Trophoblast cell (in vitro differentiated cells and primary cell): Measurements from ENCODE around the gene CARS1.

Source experiments
- DNase-seq, 2 donors: peaks; one replicate each; pipeline ENCODE4 v3.0.0-alpha.2; 2016
- H2AFZ ChIP-seq: 2 replicates; pipeline ENCODE4 v1.6.1; 2013; ENCODE audit warnings: low read length, moderate library complexity, mild to moderate bottlenecking; ENCODE audit not compliant: insufficient read depth, poor library complexity
- H2AK5ac ChIP-seq: 2 replicates; pipeline ENCODE4 v1.6.1; 2013; ENCODE audit warnings: mild to moderate bottlenecking, low read length
- H2BK120ac ChIP-seq: 2 replicates; pipeline ENCODE4 v1.6.1; 2013; ENCODE audit warnings: low read length, mild to moderate bottlenecking, moderate library complexity; ENCODE audit not compliant: insufficient read depth, poor library complexity
- H2BK12ac ChIP-seq: 2 replicates; pipeline ENCODE4 v1.6.1; 2013; ENCODE audit warnings: mild to moderate bottlenecking, low read length, moderate library complexity
- H2BK5ac ChIP-seq: 2 replicates; pipeline ENCODE4 v1.6.1; 2013; ENCODE audit warnings: low read length, low read depth, moderate library complexity, mild to moderate bottlenecking; ENCODE audit not compliant: poor library complexity
- H3K14ac ChIP-seq: 2 replicates; pipeline ENCODE4 v1.6.1; 2013; ENCODE audit warnings: mild to moderate bottlenecking, low read length
- H3K18ac ChIP-seq: 2 replicates; pipeline ENCODE4 v1.6.1; 2013; ENCODE audit warnings: mild to moderate bottlenecking, low read length
- H3K23ac ChIP-seq: 2 replicates; pipeline ENCODE4 v1.6.1; 2013; ENCODE audit warnings: low read length
- H3K27ac ChIP-seq: 2 replicates; pipeline ENCODE4 v1.5.1; 2013; ENCODE audit warnings: low read depth, mild to moderate bottlenecking, inconsistent platforms, low read length, moderate library complexity
- H3K27me3 ChIP-seq: 2 replicates; pipeline ENCODE4 v1.6.1; 2013; ENCODE audit warnings: inconsistent platforms, mild to moderate bottlenecking, low read length, moderate library complexity; ENCODE audit not compliant: insufficient read depth
- H3K36me3 ChIP-seq, 2 experiments: 1 replicate in 1 of 2; 2 replicates in 1 of 2; pipeline ENCODE4 v1.6.1; 2013; ENCODE audit warnings: low read length in 2 of 2, mild to moderate bottlenecking in 2 of 2, moderate library complexity in 1 of 2; ENCODE audit not compliant: insufficient read depth in 2 of 2, control insufficient read depth in 1 of 2
- H3K4ac ChIP-seq: 2 replicates; pipeline ENCODE4 v1.6.1; 2013; ENCODE audit warnings: low read depth, mild to moderate bottlenecking, low read length, moderate library complexity
- H3K4me1 ChIP-seq, 2 experiments: 1 replicate in 1 of 2; 2 replicates in 1 of 2; pipeline ENCODE4 v1.6.1; 2013; ENCODE audit warnings: low read length in 2 of 2, mild to moderate bottlenecking in 2 of 2, moderate library complexity in 1 of 2; ENCODE audit not compliant: insufficient read depth in 2 of 2, control insufficient read depth in 1 of 2
- H3K4me2 ChIP-seq: 2 replicates; pipeline ENCODE4 v1.6.1; 2013; ENCODE audit warnings: inconsistent platforms, mild to moderate bottlenecking, low read length, moderate library complexity
- H3K4me3 ChIP-seq: 2 replicates; pipeline ENCODE4 v1.5.1; 2013; ENCODE audit warnings: mild to moderate bottlenecking, low read depth, low read length, inconsistent platforms
- H3K79me1 ChIP-seq: one replicate; pipeline ENCODE4 v1.6.1; 2013; ENCODE audit warnings: low read length
- H3K79me2 ChIP-seq: 2 replicates; pipeline ENCODE4 v1.6.1; 2013; ENCODE audit warnings: low read length, mild to moderate bottlenecking; ENCODE audit not compliant: control insufficient read depth, insufficient read depth, poor library complexity
- H3K9ac ChIP-seq: 2 replicates; pipeline ENCODE4 v1.6.1; 2013; ENCODE audit warnings: mild to moderate bottlenecking, low read length
- H3K9me3 ChIP-seq: 2 replicates; pipeline ENCODE4 v1.6.1; 2013; ENCODE audit warnings: low read depth, mild to moderate bottlenecking, control low read depth, inconsistent platforms, low read length; ENCODE audit not compliant: insufficient read depth
- H4K12ac ChIP-seq: 2 replicates; pipeline ENCODE4 v1.6.1; 2013; ENCODE audit warnings: low read depth, mild to moderate bottlenecking, low read length, moderate library complexity
- H4K8ac ChIP-seq: 2 replicates; pipeline ENCODE4 v1.6.1; 2013; ENCODE audit warnings: low read depth, mild to moderate bottlenecking, low read length, moderate library complexity
- H4K91ac ChIP-seq: one replicate; pipeline ENCODE4 v1.6.1; 2013; ENCODE audit warnings: low read depth, mild to moderate bottlenecking, low read length, moderate library complexity
- WGBS: extraction: QIAGEN DNeasy Blood & Tissue Kit; methylation state at CpG from one replicate; pipeline ENCODE4 v1.1.7; 2013; ENCODE audit warnings: missing lambda C conversion rate; ENCODE audit not compliant: insufficient read length, insufficient coverage; ENCODE audit errors: extremely low coverage; 5-methylcytosine and 5-hydroxymethylcytosine counted together

The CARS1 gene

DNA sequence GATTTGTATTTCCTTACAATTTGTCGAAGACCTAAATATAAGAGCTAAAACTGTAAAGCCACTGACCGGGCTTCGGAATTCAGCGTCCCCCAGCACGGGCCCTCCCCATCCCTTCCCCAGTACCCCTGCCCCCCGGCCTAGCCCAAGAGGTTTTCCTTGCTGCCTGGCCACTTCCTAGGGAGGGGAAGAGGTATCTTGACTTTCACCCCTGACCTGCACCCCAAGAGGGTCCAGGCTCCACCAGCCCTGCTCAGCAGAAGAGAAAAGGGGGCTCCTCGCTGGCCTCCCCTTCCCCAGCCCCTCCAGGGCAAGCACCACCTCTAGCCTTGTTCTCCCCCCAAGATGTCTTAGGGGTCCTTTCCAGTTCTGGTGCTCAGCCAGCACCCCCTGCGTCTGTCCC is 26.1 kb upstream of the CARS1 start:
- Histone ChIP-seq H3K36me3 (peaks cover 2 to 9% of the 10 kb centered on the region in 2 experiments), H3K79me2 (no peaks in the 10 kb centered on the region), H3K14ac (no peak overlapping the region), H3K27me3 (no peaks in the 10 kb centered on the region), H3K79me1 (no peaks in the 10 kb centered on the region), H2BK120ac (no peak overlapping the region), H4K8ac (no peak overlapping the region), H2AFZ (no peak overlapping the region), H3K4me2 (no peak overlapping the region), H3K18ac (no peak overlapping the region), H3K4me3 (no peak overlapping the region), H2AK5ac (no peak overlapping the region), H3K23ac (no peak overlapping the region), H4K91ac (no peak overlapping the region), H4K12ac (no peak overlapping the region), H3K4me1 (peaks cover 3% of the 10 kb centered on the region in 2 experiments), H3K4ac (no peak overlapping the region), H3K9me3 (peaks cover 3% of the 10 kb centered on the region), H3K9ac (peak overlapping the region; percentile 28), H3K27ac (no peak overlapping the region), H2BK5ac (no peak overlapping the region), H2BK12ac (no peak overlapping the region)
- no peak for DNase-seq
- WGBS: no CpG with 5 or more reads among the region's 8 CpGs

DNA sequence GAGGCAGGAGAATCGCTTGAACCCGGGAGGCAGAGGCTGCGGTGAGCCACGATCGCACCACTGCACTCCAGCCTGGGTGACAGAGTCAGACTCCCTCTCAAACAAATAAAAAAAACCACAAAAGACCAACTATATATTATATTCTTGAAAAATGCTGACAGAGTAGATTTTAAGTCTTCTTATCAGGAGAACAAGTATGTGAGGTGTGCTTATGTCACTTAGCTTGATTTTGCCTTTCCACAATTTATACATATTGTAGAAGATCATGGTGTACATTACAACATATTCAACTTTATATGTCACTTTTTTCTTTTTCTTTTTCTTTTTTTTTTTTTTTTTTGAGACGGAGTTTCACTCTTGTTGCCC is 24.1 kb upstream of the CARS1 start:
- no peaks in the 10 kb centered on the region for H3K79me1 ChIP-seq
- H3K27me3 ChIP-seq: no peaks in the 10 kb centered on the region
- no peak overlapping the region for H4K12ac ChIP-seq
- WGBS: no CpG with 5 or more reads among the region's 6 CpGs
- no peak overlapping the region for H3K23ac ChIP-seq
- H3K4me3 ChIP-seq: no peak overlapping the region
- no peak overlapping the region for H4K91ac ChIP-seq
- H3K14ac ChIP-seq: no peak overlapping the region
- no peak overlapping the region for H2AK5ac ChIP-seq
- H3K79me2 ChIP-seq: no peaks in the 10 kb centered on the region
- no peaks in the 10 kb centered on the region for H3K36me3 ChIP-seq
- no peak overlapping the region for H3K27ac ChIP-seq
- no peak overlapping the region for H2BK5ac ChIP-seq
- H4K8ac ChIP-seq: no peak overlapping the region
- no peak overlapping the region for H3K4me2 ChIP-seq
- H2BK120ac ChIP-seq: no peak overlapping the region
- no peak overlapping the region for H3K9ac ChIP-seq
- H3K18ac ChIP-seq: no peak overlapping the region
- H2BK12ac ChIP-seq: no peak overlapping the region
- H3K4ac ChIP-seq: no peak overlapping the region
- H2AFZ ChIP-seq: no peak overlapping the region
- DNase-seq: no peak
- H3K4me1 ChIP-seq: no peaks in the 10 kb centered on the region
- peaks cover 5% of the 10 kb centered on the region for H3K9me3 ChIP-seq

DNA sequence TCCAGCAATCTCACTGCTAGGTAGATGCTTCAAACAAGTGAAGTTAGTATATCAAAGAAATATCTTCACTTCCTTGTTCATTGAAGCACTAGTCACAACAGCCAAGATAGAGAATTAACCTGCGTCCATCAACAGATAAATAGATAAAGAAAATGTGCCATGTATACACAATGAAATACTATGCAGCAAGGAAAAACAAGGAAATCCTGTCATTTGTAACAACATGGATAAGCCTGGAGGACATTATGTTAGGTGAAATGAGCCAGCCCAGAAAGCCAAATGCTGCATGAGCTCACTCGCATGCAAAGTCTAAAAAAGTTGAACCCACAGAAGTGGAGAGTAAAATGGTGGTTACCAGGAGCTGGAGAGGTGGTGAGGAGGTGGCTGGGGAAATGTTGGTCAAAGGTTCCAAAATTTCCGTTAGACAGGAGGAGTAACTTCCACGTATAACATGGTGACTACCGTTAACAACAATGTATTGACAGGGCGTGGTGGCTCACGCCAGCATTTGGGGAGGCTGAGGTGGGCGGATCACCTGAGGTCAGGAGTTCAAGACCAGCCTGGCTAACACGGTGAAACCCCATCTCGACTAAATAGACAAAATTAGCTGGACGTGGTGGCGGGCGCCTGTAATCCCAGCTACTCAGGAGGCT is 23.6 kb upstream of the CARS1 start:
- Histone ChIP-seq H3K79me1 (no peaks in the 10 kb centered on the region), H2BK5ac (no peak overlapping the region), H3K9me3 (peaks cover 5% of the 10 kb centered on the region), H3K4me2 (no peak overlapping the region), H4K12ac (no peak overlapping the region), H2BK12ac (no peak overlapping the region), H2AK5ac (no peak overlapping the region), H3K4ac (no peak overlapping the region), H3K23ac (no peak overlapping the region), H3K14ac (no peak overlapping the region), H2BK120ac (no peak overlapping the region), H4K91ac (no peak overlapping the region), H3K9ac (no peak overlapping the region), H3K36me3 (no peaks in the 10 kb centered on the region), H3K4me3 (no peak overlapping the region), H3K18ac (no peak overlapping the region), H3K27me3 (no peaks in the 10 kb centered on the region), H2AFZ (no peak overlapping the region), H3K27ac (no peak overlapping the region), H3K79me2 (no peaks in the 10 kb centered on the region), H4K8ac (no peak overlapping the region), H3K4me1 (no peaks in the 10 kb centered on the region)
- WGBS: no CpG with 5 or more reads among the region's 13 CpGs
- peak; percentile 52 to 71 for DNase-seq

DNA sequence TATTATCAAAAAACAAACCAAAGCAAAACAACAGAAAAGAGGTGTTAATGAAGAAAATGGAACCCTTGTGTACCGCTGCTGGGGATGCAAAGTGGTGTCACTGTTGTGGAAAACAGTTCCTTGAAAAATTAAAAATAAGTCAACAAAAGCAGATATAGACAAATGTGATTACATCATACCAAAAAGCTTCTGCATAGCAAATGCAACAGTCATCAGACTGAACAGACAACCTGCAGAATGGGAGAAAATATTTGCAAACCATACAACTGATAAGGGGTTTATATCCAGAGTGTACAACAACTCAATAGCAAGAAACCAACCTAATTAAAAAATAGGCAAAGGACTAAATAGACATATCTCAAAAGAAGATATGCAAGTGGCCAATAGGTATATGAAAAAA is 22.9 kb upstream of the CARS1 start:
- Histone ChIP-seq H3K27ac (no peak overlapping the region), H2BK12ac (no peak overlapping the region), H4K8ac (no peak overlapping the region), H3K4me3 (no peak overlapping the region), H2AFZ (no peak overlapping the region), H4K12ac (no peak overlapping the region), H3K14ac (no peak overlapping the region), H4K91ac (no peak overlapping the region), H3K4me2 (no peak overlapping the region), H2AK5ac (no peak overlapping the region), H2BK5ac (no peak overlapping the region), H3K23ac (no peak overlapping the region), H3K79me1 (no peaks in the 10 kb centered on the region), H3K4me1 (no peaks in the 10 kb centered on the region), H3K9ac (no peak overlapping the region), H3K36me3 (no peaks in the 10 kb centered on the region), H3K9me3 (peaks cover 5% of the 10 kb centered on the region), H3K79me2 (no peaks in the 10 kb centered on the region), H3K4ac (no peak overlapping the region), H2BK120ac (no peak overlapping the region), H3K27me3 (no peaks in the 10 kb centered on the region), H3K18ac (no peak overlapping the region)
- no CpG with 5 or more reads among the region's 1 CpG for WGBS
- peak in 1 of 2 donors; percentile 67 for DNase-seq
